Measurements from ENCODE around the gene TLN1. TPM values are rescaled to one million over a fixed set of nuclear protein-coding genes. Genes with fewer than 3 reads are reported as not detected.

Gene TLN1
- total RNA-seq, 1 experiment from 2014 or later: 109 TPM

DNA sequence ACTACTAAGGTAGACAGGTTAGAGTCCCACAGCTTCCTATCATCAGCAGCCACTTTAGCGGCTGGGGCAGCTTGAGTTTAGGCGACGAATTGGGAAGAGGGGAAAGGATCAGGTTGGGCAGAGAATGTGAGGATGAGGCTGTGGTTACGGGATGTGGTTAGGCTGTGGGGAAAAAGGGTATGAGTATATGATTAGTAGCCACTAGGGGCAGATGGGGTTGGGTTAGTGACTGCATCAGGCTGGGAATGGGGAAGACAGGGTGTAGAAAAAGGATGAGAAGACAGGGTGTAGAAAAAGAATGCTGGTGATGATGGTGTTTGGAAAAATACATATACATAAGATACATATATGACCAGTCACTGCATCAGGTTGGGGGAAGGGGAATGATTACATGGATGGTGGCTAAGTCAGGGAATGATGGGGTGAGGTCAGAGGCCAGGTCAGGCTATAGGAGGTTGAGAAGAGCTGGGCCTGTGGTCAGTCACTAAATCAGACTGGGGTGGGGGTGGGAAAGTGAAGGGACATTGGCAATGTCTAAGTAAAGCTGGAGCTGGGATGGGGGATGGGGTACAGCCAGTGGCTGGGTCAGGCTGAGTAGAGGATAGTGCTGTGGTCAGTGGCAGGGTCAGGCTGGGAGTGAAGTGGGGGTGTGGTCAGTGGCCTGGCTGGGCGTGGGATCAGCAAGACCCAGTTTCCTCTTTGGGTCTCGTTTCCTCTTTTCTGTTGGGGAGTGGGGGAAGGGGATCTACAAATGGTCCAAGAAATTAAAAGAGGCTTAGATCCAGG is 2.1 kb downstream of the TLN1 start (continued):
- TF ChIP-seq IRF2 (CRISPR knock-in tag; IDR thresholded peaks at IDR 0.05; ENCODE audit: borderline replicate concordance, low read depth) (no peak), EMX1 (CRISPR knock-in tag; IDR thresholded peaks at IDR 0.05) (no peak), NFATC4 (CRISPR knock-in tag; IDR thresholded peaks at IDR 0.05) (no peak), ZNF317 (CRISPR knock-in tag; IDR thresholded peaks at IDR 0.05; ENCODE audit: borderline replicate concordance, low read depth) (no peak)
- TF ChIP-seq, protein P1, sequence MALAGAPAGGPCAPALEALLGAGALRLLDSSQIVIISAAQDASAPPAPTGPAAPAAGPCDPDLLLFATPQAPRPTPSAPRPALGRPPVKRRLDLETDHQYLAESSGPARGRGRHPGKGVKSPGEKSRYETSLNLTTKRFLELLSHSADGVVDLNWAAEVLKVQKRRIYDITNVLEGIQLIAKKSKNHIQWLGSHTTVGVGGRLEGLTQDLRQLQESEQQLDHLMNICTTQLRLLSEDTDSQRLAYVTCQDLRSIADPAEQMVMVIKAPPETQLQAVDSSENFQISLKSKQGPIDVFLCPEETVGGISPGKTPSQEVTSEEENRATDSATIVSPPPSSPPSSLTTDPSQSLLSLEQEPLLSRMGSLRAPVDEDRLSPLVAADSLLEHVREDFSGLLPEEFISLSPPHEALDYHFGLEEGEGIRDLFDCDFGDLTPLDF (CRISPR knock-in tag; IDR thresholded peaks at IDR 0.05): no peak
- TF ChIP-seq, protein P2, sequence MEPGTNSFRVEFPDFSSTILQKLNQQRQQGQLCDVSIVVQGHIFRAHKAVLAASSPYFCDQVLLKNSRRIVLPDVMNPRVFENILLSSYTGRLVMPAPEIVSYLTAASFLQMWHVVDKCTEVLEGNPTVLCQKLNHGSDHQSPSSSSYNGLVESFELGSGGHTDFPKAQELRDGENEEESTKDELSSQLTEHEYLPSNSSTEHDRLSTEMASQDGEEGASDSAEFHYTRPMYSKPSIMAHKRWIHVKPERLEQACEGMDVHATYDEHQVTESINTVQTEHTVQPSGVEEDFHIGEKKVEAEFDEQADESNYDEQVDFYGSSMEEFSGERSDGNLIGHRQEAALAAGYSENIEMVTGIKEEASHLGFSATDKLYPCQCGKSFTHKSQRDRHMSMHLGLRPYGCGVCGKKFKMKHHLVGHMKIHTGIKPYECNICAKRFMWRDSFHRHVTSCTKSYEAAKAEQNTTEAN (CRISPR knock-in tag; IDR thresholded peaks at IDR 0.05): no peak

GRCh38 chr9:35729101-35729500 is 2.9 kb downstream of the TLN1 start:
- no peaks in the 10 kb centered on the region for H3K27me3 Mint-ChIP-seq (ENCODE audit: low read depth)
- POLR2A ChIA-PET: interaction anchor here (2.6 kb wide), 1 partner anchor 39 kb away, joined by 14 read pairs; the partner anchor contains the start of gene TPM2
- no peak for DNase-seq (ENCODE audit: low spot score)
- H3K4me1 Mint-ChIP-seq: peaks cover 14% of the 10 kb centered on the region
- no peak overlapping the region for H3K4me3 Mint-ChIP-seq
- peaks cover 14% of the 10 kb centered on the region for H3K36me3 Mint-ChIP-seq
- ATAC-seq: no peak
- H3K9me3 Mint-ChIP-seq: no peaks in the 10 kb centered on the region
- CTCF ChIA-PET: interaction anchor here (0.6 to 8.3 kb wide), 13 partner anchors 9 to 216 kb away, joined by 3 to 103 read pairs (median 11); partner anchors contain the start of genes GBA2, HINT2, RGP1 and TPM2
- H3K27ac Mint-ChIP-seq: no peak overlapping the region
- TF ChIP-seq AFF4 (CRISPR knock-in tag; IDR thresholded peaks at IDR 0.05; ENCODE audit: borderline replicate concordance) (no peak), MXD4 (CRISPR knock-in tag; IDR thresholded peaks at IDR 0.05; ENCODE audit: borderline replicate concordance) (no peak), RORB (CRISPR knock-in tag; IDR thresholded peaks at IDR 0.05) (no peak), ZNF232 (CRISPR knock-in tag; IDR thresholded peaks at IDR 0.05) (no peak), ZNF396 (CRISPR knock-in tag; IDR thresholded peaks at IDR 0.05; ENCODE audit: borderline replicate concordance) (no peak), OVOL2 (CRISPR knock-in tag; IDR thresholded peaks at IDR 0.05; ENCODE audit: borderline replicate concordance) (no peak), ESRRA (CRISPR knock-in tag; IDR thresholded peaks at IDR 0.05; ENCODE audit: borderline replicate concordance) (no peak), TP53 (CRISPR knock-in tag; IDR thresholded peaks at IDR 0.05) (no peak), GABPB1 (CRISPR knock-in tag; IDR thresholded peaks at IDR 0.05) (no peak), SP1 (CRISPR knock-in tag; conservative IDR thresholded peaks at IDR 0.05) (no peak), ZBTB21 (CRISPR knock-in tag; IDR thresholded peaks at IDR 0.05; ENCODE audit: borderline replicate concordance) (no peak), KAT7 (CRISPR knock-in tag; IDR thresholded peaks at IDR 0.05; ENCODE audit: borderline replicate concordance) (no peak)
- TF ChIP-seq, protein P3, sequence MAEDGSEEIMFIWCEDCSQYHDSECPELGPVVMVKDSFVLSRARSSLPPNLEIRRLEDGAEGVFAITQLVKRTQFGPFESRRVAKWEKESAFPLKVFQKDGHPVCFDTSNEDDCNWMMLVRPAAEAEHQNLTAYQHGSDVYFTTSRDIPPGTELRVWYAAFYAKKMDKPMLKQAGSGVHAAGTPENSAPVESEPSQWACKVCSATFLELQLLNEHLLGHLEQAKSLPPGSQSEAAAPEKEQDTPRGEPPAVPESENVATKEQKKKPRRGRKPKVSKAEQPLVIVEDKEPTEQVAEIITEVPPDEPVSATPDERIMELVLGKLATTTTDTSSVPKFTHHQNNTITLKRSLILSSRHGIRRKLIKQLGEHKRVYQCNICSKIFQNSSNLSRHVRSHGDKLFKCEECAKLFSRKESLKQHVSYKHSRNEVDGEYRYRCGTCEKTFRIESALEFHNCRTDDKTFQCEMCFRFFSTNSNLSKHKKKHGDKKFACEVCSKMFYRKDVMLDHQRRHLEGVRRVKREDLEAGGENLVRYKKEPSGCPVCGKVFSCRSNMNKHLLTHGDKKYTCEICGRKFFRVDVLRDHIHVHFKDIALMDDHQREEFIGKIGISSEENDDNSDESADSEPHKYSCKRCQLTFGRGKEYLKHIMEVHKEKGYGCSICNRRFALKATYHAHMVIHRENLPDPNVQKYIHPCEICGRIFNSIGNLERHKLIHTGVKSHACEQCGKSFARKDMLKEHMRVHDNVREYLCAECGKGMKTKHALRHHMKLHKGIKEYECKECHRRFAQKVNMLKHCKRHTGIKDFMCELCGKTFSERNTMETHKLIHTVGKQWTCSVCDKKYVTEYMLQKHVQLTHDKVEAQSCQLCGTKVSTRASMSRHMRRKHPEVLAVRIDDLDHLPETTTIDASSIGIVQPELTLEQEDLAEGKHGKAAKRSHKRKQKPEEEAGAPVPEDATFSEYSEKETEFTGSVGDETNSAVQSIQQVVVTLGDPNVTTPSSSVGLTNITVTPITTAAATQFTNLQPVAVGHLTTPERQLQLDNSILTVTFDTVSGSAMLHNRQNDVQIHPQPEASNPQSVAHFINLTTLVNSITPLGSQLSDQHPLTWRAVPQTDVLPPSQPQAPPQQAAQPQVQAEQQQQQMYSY (CRISPR knock-in tag; IDR thresholded peaks at IDR 0.05): no peak
- TF ChIP-seq, protein P4, sequence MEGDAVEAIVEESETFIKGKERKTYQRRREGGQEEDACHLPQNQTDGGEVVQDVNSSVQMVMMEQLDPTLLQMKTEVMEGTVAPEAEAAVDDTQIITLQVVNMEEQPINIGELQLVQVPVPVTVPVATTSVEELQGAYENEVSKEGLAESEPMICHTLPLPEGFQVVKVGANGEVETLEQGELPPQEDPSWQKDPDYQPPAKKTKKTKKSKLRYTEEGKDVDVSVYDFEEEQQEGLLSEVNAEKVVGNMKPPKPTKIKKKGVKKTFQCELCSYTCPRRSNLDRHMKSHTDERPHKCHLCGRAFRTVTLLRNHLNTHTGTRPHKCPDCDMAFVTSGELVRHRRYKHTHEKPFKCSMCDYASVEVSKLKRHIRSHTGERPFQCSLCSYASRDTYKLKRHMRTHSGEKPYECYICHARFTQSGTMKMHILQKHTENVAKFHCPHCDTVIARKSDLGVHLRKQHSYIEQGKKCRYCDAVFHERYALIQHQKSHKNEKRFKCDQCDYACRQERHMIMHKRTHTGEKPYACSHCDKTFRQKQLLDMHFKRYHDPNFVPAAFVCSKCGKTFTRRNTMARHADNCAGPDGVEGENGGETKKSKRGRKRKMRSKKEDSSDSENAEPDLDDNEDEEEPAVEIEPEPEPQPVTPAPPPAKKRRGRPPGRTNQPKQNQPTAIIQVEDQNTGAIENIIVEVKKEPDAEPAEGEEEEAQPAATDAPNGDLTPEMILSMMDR (IDR thresholded peaks at IDR 0.05): no peak
- TF ChIP-seq, protein P5, sequence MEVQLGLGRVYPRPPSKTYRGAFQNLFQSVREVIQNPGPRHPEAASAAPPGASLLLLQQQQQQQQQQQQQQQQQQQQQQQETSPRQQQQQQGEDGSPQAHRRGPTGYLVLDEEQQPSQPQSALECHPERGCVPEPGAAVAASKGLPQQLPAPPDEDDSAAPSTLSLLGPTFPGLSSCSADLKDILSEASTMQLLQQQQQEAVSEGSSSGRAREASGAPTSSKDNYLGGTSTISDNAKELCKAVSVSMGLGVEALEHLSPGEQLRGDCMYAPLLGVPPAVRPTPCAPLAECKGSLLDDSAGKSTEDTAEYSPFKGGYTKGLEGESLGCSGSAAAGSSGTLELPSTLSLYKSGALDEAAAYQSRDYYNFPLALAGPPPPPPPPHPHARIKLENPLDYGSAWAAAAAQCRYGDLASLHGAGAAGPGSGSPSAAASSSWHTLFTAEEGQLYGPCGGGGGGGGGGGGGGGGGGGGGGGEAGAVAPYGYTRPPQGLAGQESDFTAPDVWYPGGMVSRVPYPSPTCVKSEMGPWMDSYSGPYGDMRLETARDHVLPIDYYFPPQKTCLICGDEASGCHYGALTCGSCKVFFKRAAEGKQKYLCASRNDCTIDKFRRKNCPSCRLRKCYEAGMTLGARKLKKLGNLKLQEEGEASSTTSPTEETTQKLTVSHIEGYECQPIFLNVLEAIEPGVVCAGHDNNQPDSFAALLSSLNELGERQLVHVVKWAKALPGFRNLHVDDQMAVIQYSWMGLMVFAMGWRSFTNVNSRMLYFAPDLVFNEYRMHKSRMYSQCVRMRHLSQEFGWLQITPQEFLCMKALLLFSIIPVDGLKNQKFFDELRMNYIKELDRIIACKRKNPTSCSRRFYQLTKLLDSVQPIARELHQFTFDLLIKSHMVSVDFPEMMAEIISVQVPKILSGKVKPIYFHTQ (CRISPR knock-in tag; IDR thresholded peaks at IDR 0.05): no peak

All from WTC11 (cell line).